Rectal smooth muscle tissue (tissue), 1 donor: ENCODE measurements around the gene TFPT.

ENCODE experiments used
- H3K27ac ChIP-seq: one replicate; pipeline ENCODE4 v1.7.0; 2013; ENCODE audit warnings: low read depth, low read length, inconsistent platforms
- H3K27me3 ChIP-seq: one replicate; pipeline ENCODE4 v1.7.0; 2013; ENCODE audit warnings: low read length; ENCODE audit not compliant: control insufficient read depth, insufficient read depth
- H3K36me3 ChIP-seq: one replicate; pipeline ENCODE4 v1.7.0; 2013; ENCODE audit warnings: low read length; ENCODE audit not compliant: control insufficient read depth, insufficient read depth
- H3K4me1 ChIP-seq: one replicate; pipeline ENCODE4 v1.7.0; 2013; ENCODE audit warnings: low read length; ENCODE audit not compliant: control insufficient read depth, insufficient read depth
- H3K4me3 ChIP-seq: one replicate; pipeline ENCODE4 v1.7.0; 2013; ENCODE audit warnings: low read length
- H3K9ac ChIP-seq: one replicate; pipeline ENCODE4 v1.7.0; 2013; ENCODE audit warnings: low read length

The TFPT gene

GRCh38 chr19:54115109-54116063 lies at the start of gene TFPT, which contains the start of gene PRPF31:
TFPT (minus strand) TSS chr19:54115657; CDS start chr19:54115269, 388 bp downstream.
PRPF31 (plus strand) TSS chr19:54115754; CDS start chr19:54118279, 2,525 bp downstream.
- H3K4me1 ChIP-seq, result peaks cover 8% of the 10 kb centered on the region
- H3K4me3 ChIP-seq, result peak within 1 kb of the TSS; percentile 75
- H3K27ac ChIP-seq, result peak within 1 kb of the TSS; percentile 93
- peak within 1 kb of the TSS; percentile 90 for H3K9ac ChIP-seq
- H3K36me3 ChIP-seq, result peaks cover 13% of the 10 kb centered on the region
- no peaks in the 10 kb centered on the region for H3K27me3 ChIP-seq

DNA sequence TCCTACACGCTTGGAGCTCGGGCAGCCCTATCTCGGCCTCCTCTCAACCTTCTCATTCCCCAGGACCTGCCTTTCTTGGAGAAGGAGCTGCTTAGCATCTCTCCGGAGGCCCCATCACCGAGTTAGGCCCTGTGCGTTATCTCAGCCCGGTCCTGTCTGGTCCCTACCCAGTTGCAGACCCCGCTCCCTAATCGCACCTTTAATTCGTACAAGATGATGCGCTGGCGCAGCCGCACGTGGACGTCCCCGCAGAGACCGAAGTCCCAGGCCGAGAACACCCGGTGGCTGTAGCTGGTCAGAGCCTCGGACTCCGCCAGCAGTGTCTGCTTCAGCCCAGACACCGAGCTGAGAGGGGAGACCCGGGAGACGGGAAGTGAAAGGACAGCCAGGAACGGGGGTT lies 49.8 kb upstream of the TFPT start:
- H3K4me3 ChIP-seq, result no peak overlapping the region
- H3K27ac ChIP-seq, result no peak overlapping the region
- no peaks in the 10 kb centered on the region for H3K36me3 ChIP-seq
- H3K9ac ChIP-seq, result no peak overlapping the region
- peaks cover 6% of the 10 kb centered on the region for H3K4me1 ChIP-seq
- H3K27me3 ChIP-seq, result peaks cover 3% of the 10 kb centered on the region

DNA sequence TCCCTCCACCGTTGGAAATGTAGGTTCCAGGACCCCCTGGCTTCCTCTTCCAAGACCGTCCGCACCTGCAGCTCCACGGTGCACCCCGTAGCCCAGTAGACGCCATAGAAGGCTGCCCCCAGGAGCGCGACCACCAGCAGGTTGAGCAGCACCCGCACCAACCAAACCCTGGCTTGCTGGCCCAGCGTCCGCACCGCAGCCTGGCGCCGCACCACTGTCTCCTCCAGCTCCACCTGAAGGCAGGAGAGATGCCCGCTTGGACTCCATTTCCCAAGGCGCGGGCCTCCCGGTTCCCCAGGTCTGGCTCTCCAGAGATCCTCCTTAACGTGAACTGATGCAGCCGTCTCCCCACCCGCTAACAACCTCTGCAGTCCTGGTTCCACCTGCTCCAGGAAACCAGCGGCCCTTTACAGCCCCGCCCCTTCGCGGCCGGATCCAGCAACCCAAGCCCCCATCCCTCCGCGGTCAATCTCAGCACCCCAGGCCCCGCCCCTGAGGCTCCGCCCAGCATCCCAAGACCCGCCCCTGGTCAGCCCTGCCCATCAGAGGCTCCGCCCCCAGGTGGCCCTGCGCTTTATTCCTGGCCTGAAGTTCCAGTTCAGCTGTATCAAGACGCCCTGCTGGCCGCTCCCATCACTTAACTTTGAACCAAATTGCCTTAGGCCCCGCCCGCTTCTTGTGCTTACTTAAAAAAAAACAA lies 49.1 kb upstream of the TFPT start:
- Histone ChIP-seq H3K9ac (no peak overlapping the region), H3K4me1 (peaks cover 7% of the 10 kb centered on the region), H3K27me3 (peaks cover 3% of the 10 kb centered on the region), H3K27ac (no peak overlapping the region), H3K36me3 (no peaks in the 10 kb centered on the region), H3K4me3 (peak overlapping the region; percentile 41)

GRCh38 chr19:54162884-54163283 lies 47.4 kb upstream of the TFPT start:
- Histone ChIP-seq H3K9ac (no peak overlapping the region), H3K27me3 (peaks cover 3% of the 10 kb centered on the region), H3K36me3 (peaks cover 2% of the 10 kb centered on the region), H3K27ac (no peak overlapping the region), H3K4me3 (peak overlapping the region; percentile 64), H3K4me1 (peaks cover 15% of the 10 kb centered on the region)

DNA sequence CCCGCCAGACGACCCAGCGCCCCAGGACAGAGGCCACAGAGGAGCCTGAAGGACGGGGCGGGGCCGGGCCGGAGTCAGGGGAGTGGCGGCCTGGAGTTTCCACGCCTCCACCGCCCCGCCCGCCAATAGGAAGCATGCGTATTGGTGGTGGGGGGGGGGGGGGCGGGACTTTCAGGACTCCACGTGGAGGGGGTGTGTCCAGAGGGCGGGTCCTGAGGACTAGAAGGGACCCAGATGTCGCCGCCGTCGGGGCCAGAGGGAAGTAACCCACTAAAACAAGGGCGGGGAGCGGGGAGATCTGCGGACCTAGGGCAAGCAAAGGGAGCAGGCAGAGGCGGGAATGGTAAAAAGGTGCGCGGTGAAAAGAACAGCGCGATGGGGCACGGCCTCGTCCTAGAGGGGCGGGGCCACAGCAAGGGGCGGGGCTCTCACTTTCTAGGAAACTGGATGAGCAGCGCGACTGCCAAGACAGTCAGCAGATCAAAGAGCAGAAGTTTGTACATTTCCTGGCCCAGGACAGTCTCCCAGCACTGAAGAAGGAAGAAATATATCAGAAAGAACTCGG lies 46.9 kb upstream of the TFPT start:
- Histone ChIP-seq H3K4me1 (peaks cover 15% of the 10 kb centered on the region), H3K27me3 (peaks cover 3% of the 10 kb centered on the region), H3K4me3 (peak overlapping the region; percentile 64), H3K27ac (no peak overlapping the region), H3K9ac (no peak overlapping the region), H3K36me3 (peaks cover 2% of the 10 kb centered on the region)

- Histone ChIP-seq H3K9ac (no peak overlapping the region), H3K36me3 (peaks cover 16% of the 10 kb centered on the region), H3K27me3 (peaks cover 3% of the 10 kb centered on the region), H3K4me1 (peaks cover 15% of the 10 kb centered on the region), H3K27ac (peak overlapping the region; percentile 77), H3K4me3 (peak overlapping the region; percentile 73)
These were observed 45.4 kb upstream of the TFPT start for GRCh38 chr19:54160854-54161253.

- Histone ChIP-seq H3K27me3 (peaks cover 3% of the 10 kb centered on the region), H3K27ac (peak overlapping the region; percentile 77), H3K9ac (peak overlapping the region; percentile 20), H3K4me3 (peak overlapping the region; percentile 73), H3K4me1 (peaks cover 15% of the 10 kb centered on the region), H3K36me3 (peaks cover 19% of the 10 kb centered on the region)
These were observed 44.8 kb upstream of the TFPT start for GRCh38 chr19:54160182-54160811.

- peak within 1 kb of the TSS; percentile 83 for H3K9ac ChIP-seq
- H3K27ac ChIP-seq, result peak within 1 kb of the TSS; percentile 97
- H3K27me3 ChIP-seq, result peaks cover 3% of the 10 kb centered on the region
- peaks cover 15% of the 10 kb centered on the region for H3K4me1 ChIP-seq
- peaks cover 24% of the 10 kb centered on the region for H3K36me3 ChIP-seq
- H3K4me3 ChIP-seq, result peak within 1 kb of the TSS; percentile 91
These were observed 44.1 kb upstream of the TFPT start, which contains the start of gene LENG1 for GRCh38 chr19:54159352-54160181. LENG1 (minus strand) TSS chr19:54159721; CDS start chr19:54159695, 26 bp downstream.

GRCh38 chr19:54158812-54159351 lies 43.4 kb upstream of the TFPT start:
- Histone ChIP-seq H3K9ac (peak overlapping the region; percentile 83), H3K4me1 (peaks cover 15% of the 10 kb centered on the region), H3K27ac (peak overlapping the region; percentile 97), H3K4me3 (peak overlapping the region; percentile 91), H3K27me3 (no peaks in the 10 kb centered on the region), H3K36me3 (peaks cover 28% of the 10 kb centered on the region)

GRCh38 chr19:54156953-54157352 lies 41.5 kb upstream of the TFPT start:
- Histone ChIP-seq H3K4me3 (no peak overlapping the region), H3K27me3 (no peaks in the 10 kb centered on the region), H3K4me1 (peaks cover 15% of the 10 kb centered on the region), H3K27ac (no peak overlapping the region), H3K36me3 (peaks cover 40% of the 10 kb centered on the region), H3K9ac (no peak overlapping the region)

- H3K9ac ChIP-seq, result no peak overlapping the region
- H3K36me3 ChIP-seq, result peaks cover 44% of the 10 kb centered on the region
- no peak overlapping the region for H3K4me3 ChIP-seq
- no peaks in the 10 kb centered on the region for H3K27me3 ChIP-seq
- peaks cover 15% of the 10 kb centered on the region for H3K4me1 ChIP-seq
- no peak overlapping the region for H3K27ac ChIP-seq
These were observed 41.0 kb upstream of the TFPT start for GRCh38 chr19:54156490-54156889.
